Neural progenitor cell (in vitro differentiated cells): Measurements from ENCODE around the gene MCCC1. TPM values are rescaled to one million over a fixed set of nuclear protein-coding genes. Genes with fewer than 3 reads are reported as not detected.

ENCODE experiments used
- DNase-seq: peaks from one replicate; pipeline ENCODE4 v3.0.0-alpha.2; 2016; ENCODE audit warnings: low spot score
- H2AFZ ChIP-seq: fragments of 200-600 bp; sonication (generic); replicated peaks from 2 replicates; pipeline ENCODE4 v1.6.1; 2016; ENCODE audit warnings: antibody characterized with exemption
- H3F3A ChIP-seq: fragments of 200-600 bp; sonication (generic); 2 replicates; pipeline ENCODE4 v1.6.1; 2016; ENCODE audit warnings: antibody characterized with exemption, low read depth
- H3K27ac ChIP-seq: fragments of 200-600 bp; sonication (generic); 2 replicates; pipeline ENCODE4 v1.5.1; 2016; ENCODE audit warnings: mild to moderate bottlenecking
- H3K27me3 ChIP-seq: fragments of 200-600 bp; sonication (generic); 2 replicates; pipeline ENCODE4 v1.6.1; 2016; ENCODE audit warnings: mild to moderate bottlenecking, moderate library complexity
- H3K36me3 ChIP-seq: fragments of 200-600 bp; sonication (generic); 2 replicates; pipeline ENCODE4 v1.5.1; 2016
- H3K4me1 ChIP-seq: fragments of 200-600 bp; sonication (generic); 2 replicates; pipeline ENCODE4 v1.6.1; 2016; ENCODE audit warnings: mixed run types
- H3K4me2 ChIP-seq: fragments of 200-600 bp; sonication (generic); 2 replicates; pipeline ENCODE4 v1.6.1; 2016
- H3K4me3 ChIP-seq: fragments of 200-600 bp; sonication (generic); 2 replicates; pipeline ENCODE4 v1.5.1; 2016
- H3K79me2 ChIP-seq: fragments of 200-600 bp; sonication (generic); 2 replicates; pipeline ENCODE4 v1.6.1; 2016; ENCODE audit warnings: low read depth
- H3K9ac ChIP-seq: fragments of 200-600 bp; sonication (generic); 2 replicates; pipeline ENCODE4 v1.6.1; 2016
- H3K9me3 ChIP-seq: fragments of 200-600 bp; sonication (generic); 2 replicates; pipeline ENCODE4 v1.5.1; 2016; ENCODE audit warnings: low read depth
- H4K20me1 ChIP-seq: fragments of 200-600 bp; sonication (generic); 2 replicates; pipeline ENCODE4 v1.6.1; 2016; ENCODE audit warnings: low read depth
- H3K27ac Mint-ChIP-seq: 3 replicates; pipeline ENCODE4 v1.8.0; 2021; ENCODE audit warnings: mixed read lengths
- H3K27me3 Mint-ChIP-seq: 2 replicates; pipeline ENCODE4 v1.8.0; 2022; ENCODE audit warnings: low read depth, mild to moderate bottlenecking, inconsistent platforms, moderate library complexity, mixed read lengths; ENCODE audit not compliant: insufficient read depth
- H3K36me3 Mint-ChIP-seq: 3 replicates; pipeline ENCODE4 v1.8.0; 2021; ENCODE audit warnings: mixed read lengths
- H3K4me1 Mint-ChIP-seq: 3 replicates; pipeline ENCODE4 v1.8.0; 2021; ENCODE audit warnings: mixed read lengths
- H3K4me3 Mint-ChIP-seq: 3 replicates; pipeline ENCODE4 v1.8.0; 2021; ENCODE audit warnings: mild to moderate bottlenecking, moderate library complexity, mixed read lengths
- H3K9me3 Mint-ChIP-seq: 3 replicates; pipeline ENCODE4 v1.8.0; 2020; ENCODE audit warnings: mixed read lengths
- EZH2 ChIP-seq: fragments of 200-600 bp; sonication (generic); IDR thresholded peaks from 2 replicates; pipeline ENCODE4 v1.6.1; 2017; ENCODE audit warnings: antibody characterized with exemption, mild to moderate bottlenecking, moderate library complexity
- EZH2phosphoT487 ChIP-seq: fragments of 200-600 bp; sonication (generic); IDR thresholded peaks from 2 replicates; pipeline ENCODE4 v1.6.1; 2017; ENCODE audit warnings: antibody characterized with exemption
- total RNA-seq: library from RNA; depleted of rRNA; stranded (reverse); fragments of >200 nt; gene quantifications from 2 replicates; pipeline ENCODE4 v1.2.3, GENCODE V29; 2015; ENCODE audit warnings: low replicate concordance
- TF ChIP-seq, protein P1 (sequence below): fragments of 200-600 bp; sonication (generic); IDR thresholded peaks from 2 replicates; pipeline ENCODE4 v1.5.1; 2017; ENCODE audit warnings: antibody characterized with exemption, mild to moderate bottlenecking

Gene MCCC1
- total RNA-seq, 1 donor from 2014 or later, result 34.9 TPM

DNA sequence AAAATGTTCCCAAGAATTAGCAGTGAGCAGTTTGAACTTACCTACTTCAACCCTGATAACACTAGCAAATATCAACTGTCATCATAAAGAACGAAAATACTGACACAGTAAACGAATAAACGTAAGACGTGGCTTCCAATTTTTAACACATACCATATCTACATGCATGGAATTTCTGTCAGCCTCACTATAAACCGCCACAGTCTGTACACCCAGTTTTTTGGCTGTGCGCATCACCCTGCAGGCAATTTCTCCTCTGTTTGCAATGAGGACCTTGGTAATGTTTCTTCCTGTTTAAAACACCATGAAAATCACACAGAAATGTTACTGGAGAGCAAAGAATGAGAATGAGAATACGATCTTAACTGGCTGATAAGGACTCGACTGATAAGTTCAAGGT lies 7.0 kb downstream of the MCCC1 start:
- peaks cover 19% of the 10 kb centered on the region for H3K36me3 Mint-ChIP-seq
- H3K4me1 ChIP-seq, result no peaks in the 10 kb centered on the region
- no peak overlapping the region for H3K27ac Mint-ChIP-seq

DNA sequence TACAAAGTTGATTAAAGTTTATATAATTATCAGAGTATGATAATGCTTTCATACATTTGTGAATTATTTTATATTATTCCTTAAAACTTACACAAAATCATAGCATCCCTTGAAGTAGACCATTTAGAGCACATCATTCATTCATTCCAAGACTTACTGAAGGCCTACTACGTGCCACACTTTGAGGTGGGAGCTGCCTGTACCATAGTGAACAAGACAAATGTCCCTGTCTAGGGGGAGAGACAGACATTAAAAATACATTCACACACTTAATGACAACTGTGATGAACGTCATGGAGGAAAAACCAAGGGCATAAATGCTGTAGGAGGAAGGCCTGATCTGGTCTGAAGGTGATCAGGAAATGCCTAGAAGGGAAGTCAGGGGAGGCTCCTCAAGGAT lies 12.1 kb downstream of the MCCC1 start:
- H3K4me1 ChIP-seq, result no peaks in the 10 kb centered on the region
- H3K4me2 ChIP-seq, result no peak overlapping the region
- no peaks in the 10 kb centered on the region for H3K9me3 ChIP-seq
- Mint-ChIP-seq H3K4me1 (no peaks in the 10 kb centered on the region), H3K36me3 (peaks cover 29% of the 10 kb centered on the region), H3K4me3 (no peak overlapping the region), H3K27me3 (no peaks in the 10 kb centered on the region), H3K9me3 (no peaks in the 10 kb centered on the region), H3K27ac (no peak overlapping the region)
- no peak overlapping the region for H3K4me3 ChIP-seq
- no peaks in the 10 kb centered on the region for H3K79me2 ChIP-seq
- TF ChIP-seq, protein P1, sequence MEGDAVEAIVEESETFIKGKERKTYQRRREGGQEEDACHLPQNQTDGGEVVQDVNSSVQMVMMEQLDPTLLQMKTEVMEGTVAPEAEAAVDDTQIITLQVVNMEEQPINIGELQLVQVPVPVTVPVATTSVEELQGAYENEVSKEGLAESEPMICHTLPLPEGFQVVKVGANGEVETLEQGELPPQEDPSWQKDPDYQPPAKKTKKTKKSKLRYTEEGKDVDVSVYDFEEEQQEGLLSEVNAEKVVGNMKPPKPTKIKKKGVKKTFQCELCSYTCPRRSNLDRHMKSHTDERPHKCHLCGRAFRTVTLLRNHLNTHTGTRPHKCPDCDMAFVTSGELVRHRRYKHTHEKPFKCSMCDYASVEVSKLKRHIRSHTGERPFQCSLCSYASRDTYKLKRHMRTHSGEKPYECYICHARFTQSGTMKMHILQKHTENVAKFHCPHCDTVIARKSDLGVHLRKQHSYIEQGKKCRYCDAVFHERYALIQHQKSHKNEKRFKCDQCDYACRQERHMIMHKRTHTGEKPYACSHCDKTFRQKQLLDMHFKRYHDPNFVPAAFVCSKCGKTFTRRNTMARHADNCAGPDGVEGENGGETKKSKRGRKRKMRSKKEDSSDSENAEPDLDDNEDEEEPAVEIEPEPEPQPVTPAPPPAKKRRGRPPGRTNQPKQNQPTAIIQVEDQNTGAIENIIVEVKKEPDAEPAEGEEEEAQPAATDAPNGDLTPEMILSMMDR, result no peak
- TF ChIP-seq EZH2 (no peak), EZH2phosphoT487 (no peak)
- no peaks in the 10 kb centered on the region for H4K20me1 ChIP-seq
- no peak overlapping the region for H3K27ac ChIP-seq
- H3K36me3 ChIP-seq, result no peaks in the 10 kb centered on the region
- H3K27me3 ChIP-seq, result no peaks in the 10 kb centered on the region
- DNase-seq, result no peak
- no peaks in the 10 kb centered on the region for H3F3A ChIP-seq
- H2AFZ ChIP-seq, result no peak overlapping the region
- H3K9ac ChIP-seq, result no peak overlapping the region

More for the DNA sequence above, 7.0 kb downstream of the MCCC1 start:
- H3K9me3 Mint-ChIP-seq, result no peaks in the 10 kb centered on the region
- H4K20me1 ChIP-seq, result no peaks in the 10 kb centered on the region
- no peaks in the 10 kb centered on the region for H3F3A ChIP-seq
- H3K9ac ChIP-seq, result no peak overlapping the region
- H3K79me2 ChIP-seq, result peaks cover 16% of the 10 kb centered on the region
- DNase-seq, result no peak
- peaks cover under 1% of the 10 kb centered on the region for H3K4me1 Mint-ChIP-seq
- no peak overlapping the region for H3K4me3 ChIP-seq
- H2AFZ ChIP-seq, result no peak overlapping the region
- H3K27ac ChIP-seq, result no peak overlapping the region
- H3K4me2 ChIP-seq, result no peak overlapping the region
- no peaks in the 10 kb centered on the region for H3K27me3 ChIP-seq
- H3K27me3 Mint-ChIP-seq, result no peaks in the 10 kb centered on the region
- TF ChIP-seq EZH2phosphoT487 (no peak), EZH2 (no peak)
- TF ChIP-seq, protein P1, result no peak
- no peaks in the 10 kb centered on the region for H3K36me3 ChIP-seq
- no peaks in the 10 kb centered on the region for H3K9me3 ChIP-seq
- H3K4me3 Mint-ChIP-seq, result no peak overlapping the region

DNA sequence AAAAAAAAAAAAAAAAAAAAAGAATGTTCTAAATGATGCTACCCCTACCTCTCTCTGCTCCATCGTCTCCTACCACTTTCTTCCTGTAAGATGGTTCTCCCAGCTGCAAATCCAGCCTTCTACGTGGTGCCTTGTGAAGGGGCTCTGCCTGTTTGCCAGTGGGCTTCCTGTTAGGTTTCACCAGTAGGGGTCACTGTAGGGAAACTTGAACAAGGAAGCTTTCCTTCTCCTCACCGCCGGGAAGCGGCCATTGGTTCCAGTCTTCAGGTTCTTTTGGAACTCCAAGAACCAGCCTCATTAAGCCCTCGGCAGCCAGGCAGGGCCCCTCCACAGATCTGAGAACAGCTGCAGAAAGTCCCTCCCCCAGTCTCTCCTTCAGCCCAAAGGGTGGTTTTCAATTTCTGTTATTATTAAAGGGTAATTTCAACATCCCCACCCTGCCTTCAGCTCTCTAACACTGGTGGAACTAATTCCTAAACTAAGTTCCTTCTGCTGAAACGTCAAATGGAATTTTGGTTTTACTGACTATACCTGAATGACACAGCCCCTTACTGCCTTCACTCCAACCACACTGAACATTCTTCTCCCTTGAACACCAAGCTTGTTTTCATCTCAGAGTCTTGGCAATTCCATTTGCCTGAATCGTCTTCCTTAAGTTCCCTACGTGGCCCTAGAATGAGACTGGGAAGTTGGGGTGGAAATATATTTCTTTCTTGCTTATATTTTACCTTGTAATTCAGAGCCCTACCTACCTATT lies 13.5 kb downstream of the MCCC1 start:
- Mint-ChIP-seq H3K4me1 (no peaks in the 10 kb centered on the region), H3K27me3 (no peaks in the 10 kb centered on the region), H3K27ac (no peak overlapping the region), H3K4me3 (no peak overlapping the region), H3K36me3 (peaks cover 33% of the 10 kb centered on the region), H3K9me3 (no peaks in the 10 kb centered on the region)
- no peaks in the 10 kb centered on the region for H3K79me2 ChIP-seq
- H3K27ac ChIP-seq, result no peak overlapping the region
- H3K9me3 ChIP-seq, result peaks cover 1% of the 10 kb centered on the region
- no peaks in the 10 kb centered on the region for H3F3A ChIP-seq
- no peak overlapping the region for H3K9ac ChIP-seq
- peaks cover 4% of the 10 kb centered on the region for H3K36me3 ChIP-seq
- no peaks in the 10 kb centered on the region for H3K4me1 ChIP-seq
- no peak overlapping the region for H3K4me2 ChIP-seq
- peak; percentile 78 for DNase-seq
- TF ChIP-seq EZH2phosphoT487 (no peak), EZH2 (no peak)
- TF ChIP-seq, protein P1, result peak; percentile 68
- H3K27me3 ChIP-seq, result no peaks in the 10 kb centered on the region
- no peaks in the 10 kb centered on the region for H4K20me1 ChIP-seq
- H2AFZ ChIP-seq, result no peak overlapping the region
- H3K4me3 ChIP-seq, result no peak overlapping the region
